Ureter (tissue), 1 donor: ENCODE data around the gene TNXB. TPM values are rescaled to one million over a fixed set of nuclear protein-coding genes. Genes with fewer than 3 reads are reported as not detected.
"Not testable (repeated sequence)": the region's sequence is repeated elsewhere in the genome, so short reads cannot be mapped to it uniquely, and the experiment has no call there.

Experiments
- DNase-seq: peaks from one replicate; pipeline ENCODE4 v3.0.0-alpha.2; 2020; ENCODE audit warnings: low spot score
- total RNA-seq: library from RNA; stranded (reverse); gene quantifications from one replicate; pipeline ENCODE4 v1.2.4, GENCODE V29; 2023
- donor health status: DM: yes; HTN: yes; CAD: no.

Gene TNXB
- total RNA-seq, 1 donor from 2014 or later: 121 TPM

GRCh38 chr6:32144238-32144637 lies 35.1 kb upstream of the TNXB start:
- DNase-seq: not testable (repeated sequence)

- no peak for DNase-seq
Measured at GRCh38 chr6:32140420-32141046, 31.4 kb upstream of the TNXB start.

GRCh38 chr6:32139590-32139989 lies 30.5 kb upstream of the TNXB start:
- no peak for DNase-seq

- DNase-seq: no peak
Measured at GRCh38 chr6:32137454-32137853, 28.3 kb upstream of the TNXB start.

- no peak for DNase-seq
Measured at GRCh38 chr6:32133786-32134185, 24.6 kb upstream of the TNXB start.

GRCh38 chr6:32132110-32132509 lies 23.0 kb upstream of the TNXB start:
- DNase-seq: no peak

GRCh38 chr6:32131439-32131948 lies 22.4 kb upstream of the TNXB start:
- no peak for DNase-seq

- no peak for DNase-seq
Measured at GRCh38 chr6:32129297-32130088, 20.4 kb upstream of the TNXB start.

GRCh38 chr6:32128751-32129296 lies 19.7 kb upstream of the TNXB start:
- no peak for DNase-seq

- peak; percentile 99 for DNase-seq
Measured at GRCh38 chr6:32127717-32128592, 18.8 kb upstream of the TNXB start, which contains the start of gene ATF6B. ATF6B (minus strand) TSS chr6:32128246; CDS start chr6:32128207, 39 bp downstream.

GRCh38 chr6:32127409-32127716 lies 18.2 kb upstream of the TNXB start:
- DNase-seq: no peak

- DNase-seq: no peak
Measured at GRCh38 chr6:32126880-32127279, 17.7 kb upstream of the TNXB start.

GRCh38 chr6:32123681-32124080 lies 14.5 kb upstream of the TNXB start:
- DNase-seq: no peak

GRCh38 chr6:32120573-32121059 lies 11.5 kb upstream of the TNXB start:
- DNase-seq: no peak

- DNase-seq: peak; percentile 88
Measured at GRCh38 chr6:32118782-32119628, 9.9 kb upstream of the TNXB start.

GRCh38 chr6:32117461-32117860 lies 8.3 kb upstream of the TNXB start:
- no peak for DNase-seq

GRCh38 chr6:32116674-32117073 lies 7.5 kb upstream of the TNXB start:
- no peak for DNase-seq

- no peak for DNase-seq
Measured at GRCh38 chr6:32115623-32116022, 6.5 kb upstream of the TNXB start.

GRCh38 chr6:32114796-32115195 lies 5.7 kb upstream of the TNXB start:
- DNase-seq: no peak

- peak; percentile 90 for DNase-seq
Measured at GRCh38 chr6:32113386-32114352, 4.5 kb upstream of the TNXB start.
